Stimulated activated CD8-positive, alpha-beta memory T cell treated with anti-CD3 and anti-CD28 coated beads, Interleukin-15, amount 100 ng/mL, for 24 hours (primary cell): Measurements from ENCODE around the gene HIGD2A.

Experiments used
- DNase-seq: peaks from one replicate; pipeline ENCODE4 v3.0.0-alpha.2; 2020; ENCODE audit warnings: low read depth

HIGD2A gene

GRCh38 chr5:176415952-176416924 is 27.7 kb downstream of the HIGD2A start, which contains the start of gene CLTB:
CLTB (minus strand) TSS chr5:176416539; CDS start chr5:176416363, 176 bp downstream.
- peak; percentile 90 for DNase-seq

DNA sequence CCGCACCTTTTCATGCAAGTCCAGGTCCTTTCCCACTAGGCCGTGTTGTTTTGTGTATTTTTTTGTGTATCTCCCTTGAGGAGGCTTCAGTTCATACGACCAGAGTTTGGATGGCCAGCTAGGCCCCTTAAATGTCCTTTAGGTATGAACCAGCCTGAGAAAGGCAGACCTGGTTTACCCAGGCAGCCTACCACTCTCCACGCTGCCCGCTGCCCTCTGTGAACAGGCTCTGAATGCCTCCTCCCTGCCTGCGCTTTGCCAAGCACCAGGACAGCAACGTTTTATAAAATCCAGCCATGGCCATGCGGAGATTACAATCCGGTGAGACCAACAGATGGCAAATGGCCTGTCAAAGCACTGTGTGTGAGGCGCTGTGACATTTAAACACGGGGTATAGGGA is 28.4 kb downstream of the HIGD2A start:
- no peak for DNase-seq

GRCh38 chr5:176418251-176418650 is 29.7 kb downstream of the HIGD2A start:
- DNase-seq = no peak

DNA sequence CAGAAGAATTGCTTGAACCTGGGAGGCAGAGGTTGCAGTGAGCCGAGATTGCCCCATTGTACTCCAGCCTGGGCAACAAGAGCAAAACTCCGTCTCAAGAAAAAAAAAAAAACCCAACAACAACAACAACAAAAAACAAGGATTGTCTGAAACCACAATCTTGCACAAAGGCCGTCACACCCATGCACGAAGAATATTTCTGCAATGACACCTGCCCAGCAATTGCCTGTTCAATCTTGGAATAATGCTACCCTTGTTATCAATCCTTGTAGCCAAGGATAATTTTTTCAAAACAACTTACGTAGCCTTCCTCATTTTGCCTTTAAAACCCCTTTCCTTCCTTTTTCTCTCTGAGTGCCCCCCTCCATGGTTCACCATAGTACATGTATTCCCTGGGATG is 31.5 kb downstream of the HIGD2A start:
- DNase-seq = no peak

DNA sequence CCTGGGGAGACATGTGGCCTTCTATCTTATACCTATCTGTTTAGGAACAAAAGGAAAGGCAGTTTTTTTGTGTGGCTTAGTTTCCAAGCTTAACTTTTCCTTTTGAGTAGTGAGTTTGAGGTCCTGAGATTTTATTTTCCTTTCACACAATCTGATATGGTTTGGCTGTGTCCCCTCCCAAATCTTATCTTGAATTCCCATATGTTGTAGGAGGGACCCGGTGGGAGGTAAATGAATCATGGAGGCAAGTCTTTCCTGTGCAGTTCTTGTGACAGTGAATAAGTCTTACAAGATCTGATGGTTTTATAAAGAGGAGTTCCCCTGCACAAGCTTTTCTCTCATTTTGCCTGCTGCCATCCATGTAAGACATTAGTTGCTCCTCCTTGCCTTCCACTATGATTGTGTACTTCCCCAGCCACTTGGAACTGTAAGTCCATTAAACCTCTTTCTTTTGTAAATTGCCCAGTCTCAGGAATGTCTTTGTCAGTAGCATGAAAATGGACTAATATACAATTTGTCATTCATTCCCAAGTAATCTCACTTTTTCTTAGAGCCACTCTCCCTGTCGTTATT is 32.5 kb downstream of the HIGD2A start:
- DNase-seq = no peak

GRCh38 chr5:176424181-176424580 is 35.6 kb downstream of the HIGD2A start:
- no peak for DNase-seq

GRCh38 chr5:176425138-176425537 is 36.6 kb downstream of the HIGD2A start:
- DNase-seq = no peak

DNA sequence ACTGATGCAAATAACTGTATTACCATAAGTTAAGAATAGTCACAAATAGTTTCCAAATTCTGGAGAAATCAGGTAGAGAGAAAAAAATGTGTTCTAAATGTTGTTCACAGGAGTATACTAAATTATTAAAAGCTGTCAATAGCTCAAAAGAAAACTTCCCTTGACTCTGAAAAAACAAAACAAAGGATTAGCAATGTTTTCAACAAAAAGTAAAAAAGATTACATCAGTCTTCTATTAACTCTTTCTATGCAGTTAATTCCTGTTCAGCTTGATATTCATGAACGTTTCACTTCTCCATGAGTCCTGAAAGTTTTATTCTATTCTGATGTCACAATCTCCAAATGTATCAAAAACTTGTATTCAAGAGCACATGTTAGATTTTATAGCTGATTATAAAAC is 37.2 kb downstream of the HIGD2A start:
- DNase-seq = no peak

DNA sequence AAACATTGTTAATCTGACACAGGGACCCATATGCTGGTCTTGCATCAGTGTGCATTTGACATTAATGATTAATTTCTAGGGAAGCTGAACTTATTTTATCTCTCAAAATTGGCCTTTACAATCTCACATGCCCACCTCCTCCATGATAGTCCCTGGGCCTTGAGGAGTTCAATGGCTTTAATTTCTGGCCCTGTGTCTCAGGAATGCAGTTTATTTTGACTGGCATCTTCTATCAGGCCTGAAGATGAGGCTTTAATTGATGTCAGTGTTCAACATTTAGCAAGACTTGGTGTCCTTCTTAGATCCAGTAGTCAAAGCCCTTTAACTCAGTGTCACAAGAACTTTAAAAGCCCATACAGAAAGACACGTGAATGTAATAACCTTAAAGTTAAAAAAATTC is 38.3 kb downstream of the HIGD2A start:
- no peak for DNase-seq

- DNase-seq = no peak
Measured at GRCh38 chr5:176427971-176428370, 39.4 kb downstream of the HIGD2A start.

DNA sequence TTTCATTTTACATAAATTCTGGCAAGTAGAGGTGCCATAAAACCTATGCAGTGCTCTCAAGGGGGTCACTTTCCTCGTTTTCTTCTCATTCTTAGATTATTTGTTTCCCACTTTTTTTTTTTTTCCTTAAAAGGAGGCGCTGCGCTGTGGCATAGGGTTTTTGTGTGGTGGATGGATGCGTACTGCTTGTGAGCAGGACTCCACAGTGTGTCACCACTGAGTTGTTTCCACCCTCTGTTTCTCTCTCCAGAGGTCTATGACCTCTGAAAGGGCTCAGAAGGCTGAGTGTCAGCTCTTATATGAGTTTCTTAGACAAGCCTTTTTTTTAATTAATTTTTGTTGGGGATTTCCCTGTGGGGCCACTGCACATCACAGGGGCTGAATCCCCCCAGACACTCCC is 41.4 kb downstream of the HIGD2A start:
- DNase-seq = no peak

DNA sequence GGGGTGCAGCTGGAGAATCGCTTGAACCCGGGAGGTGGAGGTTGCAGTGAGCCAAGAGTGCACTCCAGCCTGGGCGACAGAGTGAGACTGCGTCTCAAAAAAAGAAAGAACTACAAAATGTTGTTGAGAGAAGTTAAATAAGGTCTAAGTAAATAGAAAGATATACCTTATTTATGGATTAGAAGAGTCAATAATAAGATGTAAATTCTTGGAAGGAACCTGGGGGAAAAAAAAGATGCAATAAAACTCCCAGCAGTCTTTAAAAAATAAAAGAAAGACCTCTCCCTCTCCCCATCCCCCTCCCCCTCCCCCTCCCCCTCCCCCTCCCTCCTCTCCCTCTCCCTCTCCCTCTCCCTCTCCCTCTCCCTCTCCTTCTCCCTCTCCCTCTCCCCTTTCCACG is 44.2 kb downstream of the HIGD2A start:
- no peak for DNase-seq

GRCh38 chr5:176436656-176437055 is 48.1 kb downstream of the HIGD2A start:
- DNase-seq = no peak

DNA sequence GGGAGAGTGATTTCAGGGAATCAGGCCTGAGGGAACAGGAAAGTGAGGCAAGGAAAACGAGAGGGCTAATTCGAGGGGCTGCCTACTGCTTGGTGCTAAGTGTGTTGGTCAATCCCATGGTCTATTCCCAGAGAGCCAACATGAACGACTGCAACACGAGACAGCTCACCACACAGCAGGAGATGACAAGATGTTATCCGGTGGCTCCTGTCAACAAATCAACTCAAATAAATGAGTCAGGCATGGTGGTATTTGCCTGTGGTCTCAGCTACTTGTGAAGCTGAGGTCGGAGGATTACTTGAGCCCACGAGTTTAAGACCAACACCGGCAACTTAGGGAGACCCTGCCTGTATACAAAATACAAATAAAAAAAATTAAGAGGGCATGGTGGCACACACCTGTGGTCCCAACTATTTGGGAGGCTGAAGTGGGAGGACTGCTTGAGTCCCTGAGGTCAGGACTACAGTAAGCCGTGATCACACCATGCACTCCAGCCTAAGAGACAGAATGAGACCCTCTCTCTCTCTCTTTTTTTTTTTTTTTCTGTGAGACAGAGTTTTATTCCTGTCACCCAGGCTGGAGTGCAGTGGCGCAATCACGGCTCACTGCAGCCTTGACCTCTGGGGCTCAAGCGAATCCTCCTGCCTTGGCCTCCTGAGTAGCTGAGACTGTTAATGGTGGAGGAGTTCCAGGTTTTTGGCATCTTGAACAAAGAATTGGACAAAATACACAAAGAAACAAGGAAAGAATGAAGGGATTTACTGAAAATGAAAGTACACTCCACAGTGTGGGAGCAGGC is 50.6 kb downstream of the HIGD2A start:
- no peak for DNase-seq
